ENCODE results near the gene ACOT11.

DNA sequence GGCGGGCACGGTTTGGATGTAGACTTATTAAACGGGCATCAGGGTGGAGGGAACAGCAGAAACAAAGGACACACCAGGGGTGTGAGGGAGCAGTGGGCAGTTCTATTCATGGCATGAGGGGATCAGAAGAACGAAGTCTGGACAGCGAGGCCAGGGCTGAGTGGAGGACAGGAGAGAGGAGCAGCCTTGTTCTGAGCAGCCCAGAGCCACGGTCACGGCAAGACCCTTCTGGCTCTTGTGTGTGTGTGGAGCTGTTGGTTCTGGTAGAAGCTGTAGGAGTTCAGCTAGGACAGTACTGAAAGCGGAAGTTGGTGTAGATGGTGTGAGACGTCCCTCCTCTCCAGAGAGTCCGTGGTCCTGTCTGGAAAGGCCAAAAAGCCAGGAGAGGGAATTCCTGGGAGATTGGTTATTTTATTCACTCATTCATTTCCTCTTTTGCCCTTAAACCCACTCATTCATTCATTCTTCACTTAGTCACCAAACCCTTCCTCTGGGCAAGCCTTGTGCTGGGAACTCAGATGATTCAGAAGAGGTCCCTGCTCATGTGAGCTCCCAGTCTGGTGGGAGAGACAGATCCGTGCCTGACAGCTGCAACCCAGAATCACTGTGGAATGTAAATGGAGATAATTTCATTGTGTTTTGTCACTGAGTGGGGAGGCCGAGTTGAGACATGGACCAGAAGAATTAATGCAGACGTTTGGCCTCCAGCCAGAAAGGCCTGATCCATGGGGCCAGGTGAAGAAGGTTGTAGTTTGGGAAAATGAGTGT lies 4.1 kb upstream of the ACOT11 start:
- TF ChIP-seq EZH2 (IDR thresholded peaks at IDR 0.05; ENCODE audit: borderline replicate concordance, low read length): no peak
- TF ChIP-seq, protein P1, sequence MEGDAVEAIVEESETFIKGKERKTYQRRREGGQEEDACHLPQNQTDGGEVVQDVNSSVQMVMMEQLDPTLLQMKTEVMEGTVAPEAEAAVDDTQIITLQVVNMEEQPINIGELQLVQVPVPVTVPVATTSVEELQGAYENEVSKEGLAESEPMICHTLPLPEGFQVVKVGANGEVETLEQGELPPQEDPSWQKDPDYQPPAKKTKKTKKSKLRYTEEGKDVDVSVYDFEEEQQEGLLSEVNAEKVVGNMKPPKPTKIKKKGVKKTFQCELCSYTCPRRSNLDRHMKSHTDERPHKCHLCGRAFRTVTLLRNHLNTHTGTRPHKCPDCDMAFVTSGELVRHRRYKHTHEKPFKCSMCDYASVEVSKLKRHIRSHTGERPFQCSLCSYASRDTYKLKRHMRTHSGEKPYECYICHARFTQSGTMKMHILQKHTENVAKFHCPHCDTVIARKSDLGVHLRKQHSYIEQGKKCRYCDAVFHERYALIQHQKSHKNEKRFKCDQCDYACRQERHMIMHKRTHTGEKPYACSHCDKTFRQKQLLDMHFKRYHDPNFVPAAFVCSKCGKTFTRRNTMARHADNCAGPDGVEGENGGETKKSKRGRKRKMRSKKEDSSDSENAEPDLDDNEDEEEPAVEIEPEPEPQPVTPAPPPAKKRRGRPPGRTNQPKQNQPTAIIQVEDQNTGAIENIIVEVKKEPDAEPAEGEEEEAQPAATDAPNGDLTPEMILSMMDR (conservative IDR thresholded peaks at IDR 0.05 in 1 of 2, IDR thresholded peaks at IDR 0.05 in 1 of 2; ENCODE audit: extremely low read depth in 1 of 2, insufficient read depth in 1 of 2, low read depth in 1 of 2, low read length in 2 of 2): no peak

Data from mammary epithelial cell (primary cell).